Lung (tissue), 12 donors: Measurements from ENCODE around the gene ANKRD55. TPM values are rescaled to one million over a fixed set of nuclear protein-coding genes. Genes with fewer than 3 reads are reported as not detected.
A peak's percentile ranks its signal among the peaks of the same experiment; 100 is the strongest.

ENCODE experiments used
- ATAC-seq: fragments of 200-7000 bp; cut with Tn5 transposase; one replicate; pipeline ENCODE4 v1.9.1; 2020; ENCODE audit warnings: moderate number of reproducible peaks; ENCODE audit not compliant: insufficient read depth, low FRiP score
- DNase-seq, 3 donors: peaks; one replicate each; pipeline ENCODE4 v3.0.0-alpha.2; 2013 to 2017
- H3K27ac ChIP-seq, 2 donors: one replicate each; pipeline ENCODE4 v1.5.1; 2013; ENCODE audit warnings: mild to moderate bottlenecking in 2 of 2, moderate library complexity in 2 of 2, control low read depth in 1 of 2, inconsistent platforms in 1 of 2, low read depth in 1 of 2, low read length in 1 of 2
- H3K27me3 ChIP-seq, 3 donors: one replicate each; pipeline ENCODE4 v1.5.1; 2013; ENCODE audit warnings: low read length in 2 of 3; ENCODE audit not compliant: control insufficient read depth in 3 of 3, insufficient read depth in 3 of 3
- H3K36me3 ChIP-seq, 4 donors: one replicate each; pipeline ENCODE4 v1.5.1; 2013; ENCODE audit warnings: low read length in 4 of 4, mild to moderate bottlenecking in 1 of 4, moderate library complexity in 1 of 4; ENCODE audit not compliant: control insufficient read depth in 4 of 4, insufficient read depth in 4 of 4
- H3K4me1 ChIP-seq, 5 donors: one replicate each; pipeline ENCODE4 v1.5.1; 2013; ENCODE audit warnings: low read length in 5 of 5, mild to moderate bottlenecking in 2 of 5, moderate library complexity in 1 of 5; ENCODE audit not compliant: control insufficient read depth in 5 of 5, insufficient read depth in 5 of 5
- H3K4me3 ChIP-seq: one replicate; pipeline ENCODE4 v1.5.1; 2013; ENCODE audit warnings: mild to moderate bottlenecking, control low read depth, moderate library complexity
- H3K9ac ChIP-seq, 2 donors: one replicate each; pipeline ENCODE4 v1.5.1; 2013; ENCODE audit warnings: low read length in 2 of 2, control low read depth in 1 of 2; ENCODE audit not compliant: insufficient read depth in 1 of 2
- H3K9me3 ChIP-seq, 4 donors: one replicate each; pipeline ENCODE4 v1.5.1; 2013; ENCODE audit warnings: low read length in 3 of 4, mild to moderate bottlenecking in 1 of 4, moderate library complexity in 1 of 4; ENCODE audit not compliant: control insufficient read depth in 4 of 4, insufficient read depth in 3 of 4
- WGBS, 2 donors: extraction: QIAGEN DNeasy Blood & Tissue Kit; methylation state at CpG; one replicate each; pipeline ENCODE4 v1.1.7; 2013; 5-methylcytosine and 5-hydroxymethylcytosine counted together
- polyA plus RNA-seq, 2 donors: library from polyadenylated mRNA; stranded (reverse); fragments of 200-250 nt; gene quantifications; one replicate each; pipeline ENCODE4 v1.2.1, GENCODE V29; 2013
- total RNA-seq, 2 donors: library from RNA; depleted of rRNA in 1 of 2; stranded (reverse); fragments of >200 nt in 1 of 2; gene quantifications; one replicate each; pipeline ENCODE4 v1.2.1, GENCODE V29; 2014 to 2021
- TF ChIP-seq, protein P1 (sequence below): IDR thresholded peaks from 2 replicates; pipeline ENCODE4 v1.5.1; 2012; ENCODE audit warnings: mild to moderate bottlenecking; ENCODE audit errors: control extremely low read depth, extremely low read depth
- donor health status: control.
- donor health status: control.
- donor health status: Bipolar disorder and iron deficiency.
- donor health status: healthy.
- donor health status: DM: yes; HTN: yes; CAD: no.

ANKRD55 gene
- total and polyA plus RNA-seq, 4 donors, result 0.06 to 0.50 (median 0.28) TPM

DNA sequence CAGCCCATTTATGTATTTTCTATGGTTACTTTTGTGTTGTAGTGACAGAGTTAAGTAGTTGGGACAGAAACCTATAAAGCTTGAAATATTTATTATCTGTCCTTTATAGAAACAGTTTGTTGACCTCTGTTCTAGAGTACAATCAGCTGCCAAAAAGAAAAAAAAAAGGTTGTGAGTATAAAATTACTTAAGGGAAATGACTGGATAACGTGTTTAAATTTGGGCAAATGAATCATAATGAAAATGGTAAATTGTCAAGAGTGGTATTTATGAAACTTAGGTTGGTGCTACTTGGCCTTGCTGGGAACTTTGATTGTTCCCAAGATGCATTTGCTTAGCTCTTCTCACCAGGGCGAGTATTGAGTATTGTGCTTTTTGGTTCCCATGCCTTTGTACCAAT, 168.1 kb downstream of the ANKRD55 start:
- H3K9me3 ChIP-seq, result peaks cover 0 to 4% (median 0%) of the 10 kb centered on the region in 4 donors
- no peak overlapping the region for H3K9ac ChIP-seq
- no peaks in the 10 kb centered on the region for H3K36me3 ChIP-seq
- ATAC-seq (no peak), DNase-seq (peak in 1 of 3 donors; percentile 46)
- WGBS, 2 donors, result 67 to 78% methylated on average over 2 of the region's 2 CpGs
- TF ChIP-seq, protein P1, sequence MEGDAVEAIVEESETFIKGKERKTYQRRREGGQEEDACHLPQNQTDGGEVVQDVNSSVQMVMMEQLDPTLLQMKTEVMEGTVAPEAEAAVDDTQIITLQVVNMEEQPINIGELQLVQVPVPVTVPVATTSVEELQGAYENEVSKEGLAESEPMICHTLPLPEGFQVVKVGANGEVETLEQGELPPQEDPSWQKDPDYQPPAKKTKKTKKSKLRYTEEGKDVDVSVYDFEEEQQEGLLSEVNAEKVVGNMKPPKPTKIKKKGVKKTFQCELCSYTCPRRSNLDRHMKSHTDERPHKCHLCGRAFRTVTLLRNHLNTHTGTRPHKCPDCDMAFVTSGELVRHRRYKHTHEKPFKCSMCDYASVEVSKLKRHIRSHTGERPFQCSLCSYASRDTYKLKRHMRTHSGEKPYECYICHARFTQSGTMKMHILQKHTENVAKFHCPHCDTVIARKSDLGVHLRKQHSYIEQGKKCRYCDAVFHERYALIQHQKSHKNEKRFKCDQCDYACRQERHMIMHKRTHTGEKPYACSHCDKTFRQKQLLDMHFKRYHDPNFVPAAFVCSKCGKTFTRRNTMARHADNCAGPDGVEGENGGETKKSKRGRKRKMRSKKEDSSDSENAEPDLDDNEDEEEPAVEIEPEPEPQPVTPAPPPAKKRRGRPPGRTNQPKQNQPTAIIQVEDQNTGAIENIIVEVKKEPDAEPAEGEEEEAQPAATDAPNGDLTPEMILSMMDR, result no peak
- peaks cover 0 to 4% (median 4%) of the 10 kb centered on the region in 5 donors for H3K4me1 ChIP-seq
- H3K4me3 ChIP-seq, result no peak overlapping the region
- H3K27me3 ChIP-seq, result no peaks in the 10 kb centered on the region
- no peak overlapping the region for H3K27ac ChIP-seq

DNA sequence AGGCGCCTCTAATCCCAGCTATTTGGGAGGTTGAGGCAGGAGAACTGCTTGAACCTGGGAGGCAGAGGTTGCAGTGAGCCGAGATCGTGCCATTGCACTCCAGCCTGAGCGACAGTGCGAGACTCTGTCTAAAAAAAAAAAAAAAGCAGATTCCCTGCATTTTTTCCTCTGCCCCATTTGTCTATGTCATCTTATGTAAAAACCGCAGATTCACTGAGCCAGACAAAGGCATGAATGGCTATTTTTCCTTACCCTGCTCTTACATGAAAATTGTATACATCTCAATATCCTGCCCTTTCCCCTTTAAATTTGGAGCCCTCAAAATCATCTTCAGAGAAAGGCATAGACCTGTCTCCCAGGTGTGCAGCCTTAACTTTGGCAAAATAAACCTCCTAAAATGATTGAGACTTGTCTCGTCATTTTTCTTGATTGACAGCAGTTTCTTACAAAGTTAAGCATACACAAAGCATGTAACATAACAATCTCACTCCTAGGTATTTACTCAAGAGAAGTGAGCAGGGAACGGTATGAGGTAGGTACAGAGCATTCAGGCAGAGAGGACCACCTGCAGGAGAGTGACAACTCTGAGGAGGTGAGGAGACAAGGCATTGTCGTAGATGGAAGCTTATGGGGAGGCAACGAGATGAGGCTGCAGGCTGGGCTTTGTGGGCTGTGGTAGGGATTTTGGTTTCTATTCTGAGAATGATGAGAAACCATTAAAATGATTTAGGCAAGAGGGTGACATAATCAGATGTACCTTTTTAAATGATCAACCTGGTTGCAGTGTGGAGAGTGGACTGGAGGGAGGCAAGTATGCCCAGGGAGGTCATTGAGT, 172.6 kb downstream of the ANKRD55 start:
- no peak for DNase-seq
- Histone ChIP-seq H3K9ac (no peak overlapping the region), H3K9me3 (peaks cover 0 to 4% (median 0%) of the 10 kb centered on the region in 4 donors), H3K4me3 (no peak overlapping the region), H3K36me3 (no peaks in the 10 kb centered on the region), H3K27me3 (no peaks in the 10 kb centered on the region), H3K4me1 (peaks cover 0 to 5% (median 2%) of the 10 kb centered on the region in 5 donors), H3K27ac (no peak overlapping the region)
- TF ChIP-seq, protein P1, result no peak
- ATAC-seq, result no peak
- WGBS, 2 donors, result 83 to 85% methylated on average over 8 to 10 of the region's 10 CpGs

DNA sequence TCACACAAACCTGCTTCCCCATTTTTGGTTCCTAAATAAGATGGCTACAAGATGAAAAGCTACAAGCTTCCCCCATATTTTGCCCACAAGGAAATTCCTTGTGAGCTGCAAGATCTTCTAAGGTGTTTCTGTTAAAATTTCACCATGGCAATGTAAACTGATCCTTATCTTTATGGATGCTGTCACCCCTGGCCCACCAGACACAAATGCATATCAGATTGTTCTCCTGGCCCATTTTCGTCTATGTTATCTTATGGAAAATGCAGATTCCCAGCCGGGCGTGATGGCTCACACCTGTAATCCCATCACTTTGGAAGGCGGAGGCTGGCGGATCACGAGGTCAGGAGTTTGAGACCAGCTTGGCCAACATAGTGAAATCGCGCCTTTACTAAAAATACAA, 173.3 kb downstream of the ANKRD55 start:
- ATAC-seq (no peak), DNase-seq (no peak)
- Histone ChIP-seq H3K4me3 (no peak overlapping the region), H3K9ac (no peak overlapping the region), H3K27ac (no peak overlapping the region), H3K9me3 (peaks cover 0 to 4% (median 0%) of the 10 kb centered on the region in 4 donors), H3K36me3 (no peaks in the 10 kb centered on the region), H3K4me1 (peaks cover 0 to 5% (median 2%) of the 10 kb centered on the region in 5 donors), H3K27me3 (no peaks in the 10 kb centered on the region)
- TF ChIP-seq, protein P1, result no peak
- 96 to 97% methylated on average over 8 of the region's 8 CpGs for WGBS, 2 donors
